Activated naive CD4-positive, alpha-beta T cell treated with anti-CD3 and anti-CD28 coated beads, Interleukin-2, amount 50 U/mL, for 24 hours (primary cell): ENCODE results near the gene CACNA1F.

Experiments used
- H3K27ac Mint-ChIP-seq: one replicate; pipeline ENCODE4 v1.8.0; 2021; ENCODE audit warnings: mild to moderate bottlenecking, mixed read lengths
- H3K27me3 Mint-ChIP-seq: one replicate; pipeline ENCODE4 v1.8.0; 2021; ENCODE audit warnings: mixed read lengths
- H3K36me3 Mint-ChIP-seq: one replicate; pipeline ENCODE4 v1.8.0; 2021; ENCODE audit warnings: mixed read lengths
- H3K4me1 Mint-ChIP-seq: one replicate; pipeline ENCODE4 v1.8.0; 2021; ENCODE audit warnings: mixed read lengths
- H3K4me3 Mint-ChIP-seq: one replicate; pipeline ENCODE4 v1.8.0; 2021; ENCODE audit warnings: mild to moderate bottlenecking, mixed read lengths
- H3K9me3 Mint-ChIP-seq: one replicate; pipeline ENCODE4 v1.8.0; 2021; ENCODE audit warnings: mixed read lengths

CACNA1F gene

GRCh38 chrX:49233176-49233575 is at the start of gene CACNA1F:
CACNA1F (minus strand) TSS chrX:49233340; CDS start chrX:49233309, 31 bp downstream.
- Mint-ChIP-seq H3K9me3 (no peaks in the 10 kb centered on the region), H3K27ac (peak within 1 kb of the TSS; percentile 59), H3K4me3 (no peak within 1 kb of the TSS), H3K27me3 (no peaks in the 10 kb centered on the region), H3K36me3 (peaks cover 2% of the 10 kb centered on the region), H3K4me1 (peaks cover 15% of the 10 kb centered on the region)

GRCh38 chrX:49282647-49283011 is 49.5 kb upstream of the CACNA1F start:
- H3K36me3 Mint-ChIP-seq, result no peaks in the 10 kb centered on the region
- no peak overlapping the region for H3K27ac Mint-ChIP-seq
- H3K27me3 Mint-ChIP-seq, result no peaks in the 10 kb centered on the region
- peaks cover 41% of the 10 kb centered on the region for H3K4me1 Mint-ChIP-seq
- H3K9me3 Mint-ChIP-seq, result no peaks in the 10 kb centered on the region
- no peak overlapping the region for H3K4me3 Mint-ChIP-seq

- Mint-ChIP-seq H3K4me3 (peak overlapping the region; percentile 53), H3K9me3 (no peaks in the 10 kb centered on the region), H3K4me1 (peaks cover 82% of the 10 kb centered on the region), H3K27me3 (no peaks in the 10 kb centered on the region), H3K27ac (peak overlapping the region; percentile 81), H3K36me3 (peaks cover 2% of the 10 kb centered on the region)
Measured at GRCh38 chrX:49278081-49278480, 44.9 kb upstream of the CACNA1F start.

GRCh38 chrX:49277535-49277830 is 44.3 kb upstream of the CACNA1F start:
- peaks cover 84% of the 10 kb centered on the region for H3K4me1 Mint-ChIP-seq
- no peaks in the 10 kb centered on the region for H3K27me3 Mint-ChIP-seq
- peak overlapping the region; percentile 53 for H3K4me3 Mint-ChIP-seq
- peak overlapping the region; percentile 81 for H3K27ac Mint-ChIP-seq
- peaks cover 2% of the 10 kb centered on the region for H3K36me3 Mint-ChIP-seq
- no peaks in the 10 kb centered on the region for H3K9me3 Mint-ChIP-seq

GRCh38 chrX:49276671-49277534 is 43.8 kb upstream of the CACNA1F start:
- Mint-ChIP-seq H3K27me3 (no peaks in the 10 kb centered on the region), H3K36me3 (peaks cover 2% of the 10 kb centered on the region), H3K4me1 (peaks cover 79% of the 10 kb centered on the region), H3K9me3 (no peaks in the 10 kb centered on the region), H3K4me3 (peak overlapping the region; percentile 53), H3K27ac (peak overlapping the region; percentile 81)

- Mint-ChIP-seq H3K27ac (no peak overlapping the region), H3K4me3 (no peak overlapping the region), H3K27me3 (no peaks in the 10 kb centered on the region), H3K36me3 (peaks cover 2% of the 10 kb centered on the region), H3K9me3 (no peaks in the 10 kb centered on the region), H3K4me1 (peaks cover 84% of the 10 kb centered on the region)
Measured at GRCh38 chrX:49276207-49276606, 43.1 kb upstream of the CACNA1F start.

GRCh38 chrX:49273181-49273727 is 40.1 kb upstream of the CACNA1F start:
- Mint-ChIP-seq H3K9me3 (no peaks in the 10 kb centered on the region), H3K4me3 (peak overlapping the region; percentile 80), H3K27ac (peak overlapping the region; percentile 96), H3K27me3 (no peaks in the 10 kb centered on the region), H3K4me1 (peaks cover 74% of the 10 kb centered on the region), H3K36me3 (peaks cover 2% of the 10 kb centered on the region)

- Mint-ChIP-seq H3K36me3 (peaks cover 2% of the 10 kb centered on the region), H3K27me3 (no peaks in the 10 kb centered on the region), H3K9me3 (no peaks in the 10 kb centered on the region), H3K4me1 (peaks cover 73% of the 10 kb centered on the region), H3K4me3 (peak overlapping the region; percentile 80), H3K27ac (peak overlapping the region; percentile 79)
Measured at GRCh38 chrX:49272421-49272820, 39.3 kb upstream of the CACNA1F start.

- peak overlapping the region; percentile 80 for H3K4me3 Mint-ChIP-seq
- no peaks in the 10 kb centered on the region for H3K9me3 Mint-ChIP-seq
- H3K4me1 Mint-ChIP-seq, result peaks cover 65% of the 10 kb centered on the region
- peaks cover 2% of the 10 kb centered on the region for H3K36me3 Mint-ChIP-seq
- H3K27me3 Mint-ChIP-seq, result no peaks in the 10 kb centered on the region
- peak overlapping the region; percentile 93 for H3K27ac Mint-ChIP-seq
Measured at GRCh38 chrX:49271341-49271740, 38.2 kb upstream of the CACNA1F start.

- Mint-ChIP-seq H3K27ac (peak overlapping the region; percentile 93), H3K4me1 (peaks cover 56% of the 10 kb centered on the region)
Measured at GRCh38 chrX:49270249-49270921, 37.2 kb upstream of the CACNA1F start.

GRCh38 chrX:49269767-49270248 is 36.7 kb upstream of the CACNA1F start, which contains the start of gene PPP1R3F:
PPP1R3F (plus strand) TSS chrX:49269793; CDS start chrX:49269870, 77 bp downstream.
- H3K36me3 Mint-ChIP-seq, result peaks cover 1% of the 10 kb centered on the region
- H3K27me3 Mint-ChIP-seq, result no peaks in the 10 kb centered on the region
- peaks cover 54% of the 10 kb centered on the region for H3K4me1 Mint-ChIP-seq
- H3K27ac Mint-ChIP-seq, result peak within 1 kb of the TSS; percentile 100
- peak within 1 kb of the TSS; percentile 97 for H3K4me3 Mint-ChIP-seq
- H3K9me3 Mint-ChIP-seq, result no peaks in the 10 kb centered on the region

More at GRCh38 chrX:49270249-49270921, 37.2 kb upstream of the CACNA1F start:
- Mint-ChIP-seq H3K9me3 (no peaks in the 10 kb centered on the region), H3K4me3 (peak overlapping the region; percentile 80), H3K27me3 (no peaks in the 10 kb centered on the region), H3K36me3 (peaks cover 2% of the 10 kb centered on the region)

- Mint-ChIP-seq H3K4me1 (peaks cover 50% of the 10 kb centered on the region), H3K27me3 (no peaks in the 10 kb centered on the region), H3K27ac (peak overlapping the region; percentile 100), H3K36me3 (no peaks in the 10 kb centered on the region), H3K4me3 (peak overlapping the region; percentile 97), H3K9me3 (no peaks in the 10 kb centered on the region)
Measured at GRCh38 chrX:49269010-49269766, 36.0 kb upstream of the CACNA1F start.

- Mint-ChIP-seq H3K36me3 (no peaks in the 10 kb centered on the region), H3K27ac (peak overlapping the region; percentile 100), H3K9me3 (no peaks in the 10 kb centered on the region), H3K27me3 (no peaks in the 10 kb centered on the region), H3K4me3 (peak overlapping the region; percentile 97), H3K4me1 (peaks cover 49% of the 10 kb centered on the region)
Measured at GRCh38 chrX:49268702-49269009, 35.5 kb upstream of the CACNA1F start.

- Mint-ChIP-seq H3K36me3 (no peaks in the 10 kb centered on the region), H3K9me3 (no peaks in the 10 kb centered on the region), H3K4me1 (peaks cover 48% of the 10 kb centered on the region), H3K27me3 (no peaks in the 10 kb centered on the region), H3K4me3 (peak overlapping the region; percentile 58), H3K27ac (peak overlapping the region; percentile 41)
Measured at GRCh38 chrX:49266523-49267445, 33.6 kb upstream of the CACNA1F start.
